Measurements from ENCODE around the gene GPR148.

- TF ChIP-seq CTCF (IDR thresholded peaks at IDR 0.05; ENCODE audit: poor library complexity), result no peak
- TF ChIP-seq EZH2phosphoT487 (IDR thresholded peaks at IDR 0.05; ENCODE audit: low read depth, severe bottlenecking, unreplicated experiment), result no peak
- TF ChIP-seq EZH2 (IDR thresholded peaks at IDR 0.05; ENCODE audit: borderline replicate concordance), result no peak
These were observed at the start of gene GPR148 for GRCh38 chr2:130728549-130729316.

All from hepatocyte (in vitro differentiated cells).